CD4-positive, alpha-beta T cell treated with Interleukin-17A for 4 hours (primary cell): ENCODE measurements around the gene SUPT7L.
"Not testable (repeated sequence)": the region's sequence is repeated elsewhere in the genome, so short reads cannot be mapped to it uniquely, and the experiment has no call there.

Source experiments
- DNase-seq: peaks from one replicate; pipeline ENCODE4 v3.0.0-alpha.2; 2020; ENCODE audit warnings: mixed read lengths

Gene SUPT7L

DNA sequence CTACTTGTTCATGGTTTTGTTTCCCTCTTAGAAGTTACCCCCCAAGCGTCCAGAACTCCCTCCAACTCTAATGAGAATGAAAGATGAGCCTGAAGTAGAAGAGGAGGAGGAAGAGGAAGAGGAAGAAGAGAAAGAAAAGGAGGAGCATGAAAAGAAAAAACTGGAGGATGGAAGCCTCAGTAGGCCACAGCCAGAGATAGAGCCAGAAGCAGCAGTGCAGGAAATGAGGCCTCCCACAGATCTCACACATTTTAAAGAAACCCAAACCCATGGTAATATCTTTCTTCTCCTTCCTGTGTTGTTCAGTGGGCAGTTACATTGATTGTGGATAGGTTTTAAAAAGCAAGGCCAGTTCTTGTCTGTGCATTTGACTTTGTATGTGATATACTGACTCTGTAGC is 21.6 kb upstream of the SUPT7L start:
- not testable (repeated sequence) for DNase-seq

DNA sequence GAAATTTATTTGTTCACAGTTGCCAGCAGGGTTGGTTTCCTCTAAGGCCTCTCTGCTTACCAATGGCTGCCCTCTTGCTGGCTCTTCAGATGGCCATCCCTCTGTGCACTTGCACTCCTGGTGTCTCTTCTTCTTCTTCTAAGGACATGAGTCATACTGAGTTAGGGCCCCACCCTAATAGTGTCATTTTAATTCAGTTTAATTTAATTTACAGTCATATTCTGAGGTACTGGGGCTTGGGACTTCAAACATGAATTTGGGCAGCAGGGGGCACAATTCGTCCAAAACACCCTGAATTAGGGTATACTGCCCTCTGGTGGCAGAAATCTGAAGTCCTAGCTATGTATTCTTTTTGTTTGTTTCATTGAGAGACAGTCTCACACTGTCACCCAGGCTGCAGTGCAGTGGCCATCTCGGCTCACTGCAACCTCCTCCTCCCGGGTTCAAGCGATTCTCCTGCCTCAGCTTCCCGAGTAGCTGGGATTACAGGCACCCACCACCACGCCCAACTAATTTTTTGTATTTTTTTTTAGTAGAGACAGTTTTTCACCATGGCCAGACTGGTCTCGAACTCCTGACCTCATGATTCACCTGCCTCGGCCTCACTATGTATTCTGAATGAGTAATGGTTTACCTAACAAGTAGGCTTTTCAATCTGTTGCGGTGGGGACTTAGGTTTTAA is 20.1 kb upstream of the SUPT7L start:
- DNase-seq, result peak; percentile 92

DNA sequence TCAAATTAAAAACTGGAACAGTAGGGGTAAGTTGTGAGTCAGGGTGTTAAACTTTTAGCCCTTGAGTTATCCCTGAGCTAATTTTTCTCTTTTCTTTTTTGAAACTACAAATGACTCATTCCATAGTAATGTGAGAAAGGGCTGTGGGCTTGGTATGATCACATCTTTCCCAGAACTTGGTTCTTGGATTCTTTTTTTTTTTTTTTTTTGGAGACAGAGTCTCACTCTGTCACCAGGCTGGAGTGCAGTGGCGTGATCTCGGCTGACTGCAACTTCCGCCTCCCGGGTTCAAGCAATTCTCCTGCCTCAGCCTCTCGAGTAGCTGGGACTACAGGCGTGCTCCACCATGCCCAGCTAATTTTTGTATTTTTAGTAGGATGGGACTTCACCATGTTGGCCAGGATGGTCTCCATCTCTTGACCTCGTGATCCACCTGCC is 18.9 kb upstream of the SUPT7L start:
- DNase-seq, result not testable (repeated sequence)

DNA sequence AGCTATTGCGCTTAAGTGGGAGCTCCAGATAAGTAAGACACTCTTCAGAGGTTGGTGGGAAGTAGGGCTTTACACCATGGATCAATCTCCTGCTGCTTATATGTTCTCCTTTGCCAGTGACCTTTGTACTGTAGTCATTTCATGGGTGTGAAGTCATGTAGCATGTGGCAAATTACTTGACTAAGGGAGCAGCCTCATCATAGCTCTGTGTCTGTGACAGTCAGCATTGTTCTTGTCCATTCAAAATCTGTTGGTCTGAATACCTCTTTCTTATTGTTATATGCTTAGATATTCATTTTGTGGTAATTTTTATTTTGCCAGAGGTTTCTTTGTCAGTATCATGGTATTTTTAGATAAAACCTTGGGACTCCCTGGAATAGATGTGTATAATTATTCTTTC is 18.4 kb upstream of the SUPT7L start:
- no peak for DNase-seq

DNA sequence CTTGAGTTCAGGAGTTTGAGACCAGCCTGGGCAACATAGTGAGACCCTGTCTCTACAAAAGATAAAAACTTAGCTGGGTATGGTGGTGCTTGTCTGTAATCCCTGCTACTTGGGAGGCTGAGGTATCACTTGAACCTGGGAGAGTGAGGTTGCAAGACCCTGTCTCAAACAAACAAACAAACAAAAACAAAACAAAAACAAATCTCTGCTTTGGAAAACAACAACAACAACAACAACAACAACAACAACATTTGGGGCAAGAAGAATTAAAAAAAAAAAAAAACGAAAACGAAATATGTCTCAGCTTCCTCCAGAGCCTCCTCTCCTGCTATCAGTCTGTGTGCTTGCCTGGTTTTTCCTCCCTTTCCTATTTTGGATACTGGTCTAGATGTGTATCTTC is 17.2 kb upstream of the SUPT7L start:
- no peak for DNase-seq

DNA sequence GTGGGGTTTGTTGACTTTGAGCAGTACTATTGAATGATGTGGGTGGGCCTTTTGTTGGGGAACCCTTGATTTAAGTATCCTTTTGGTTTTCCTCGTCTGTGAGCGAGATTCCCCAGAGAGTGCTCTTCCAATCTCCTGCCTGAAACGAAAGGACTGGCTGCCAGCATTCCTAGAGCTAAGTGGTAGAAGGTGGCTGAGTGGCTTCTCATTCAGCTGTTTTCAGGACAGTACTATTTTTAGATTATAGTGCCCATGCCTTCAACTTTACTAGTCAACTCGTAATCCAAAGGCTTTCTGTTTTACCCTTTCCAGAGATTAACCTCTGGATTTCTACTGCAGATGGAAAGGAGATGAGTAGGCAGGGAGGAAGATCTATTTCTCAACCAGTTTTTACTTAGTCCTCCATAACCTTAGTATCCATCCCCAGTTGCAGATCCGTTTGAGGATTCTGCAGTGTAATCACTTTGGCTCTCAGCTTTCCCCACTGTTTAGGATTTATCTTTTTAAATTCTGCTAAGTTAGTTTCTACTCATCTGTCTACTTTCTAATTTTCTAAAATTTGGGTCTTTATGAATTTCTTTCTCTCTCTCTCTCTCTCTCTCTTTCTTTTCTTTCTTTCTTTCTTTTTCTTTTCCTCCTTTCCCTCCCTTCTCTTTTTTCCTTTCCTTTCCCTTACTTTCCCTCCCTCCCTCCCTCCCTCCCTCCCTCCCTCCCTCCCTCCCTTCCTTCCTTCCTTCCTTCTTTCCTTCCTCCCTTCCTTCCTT is 9.5 kb upstream of the SUPT7L start:
- DNase-seq, result no peak

DNA sequence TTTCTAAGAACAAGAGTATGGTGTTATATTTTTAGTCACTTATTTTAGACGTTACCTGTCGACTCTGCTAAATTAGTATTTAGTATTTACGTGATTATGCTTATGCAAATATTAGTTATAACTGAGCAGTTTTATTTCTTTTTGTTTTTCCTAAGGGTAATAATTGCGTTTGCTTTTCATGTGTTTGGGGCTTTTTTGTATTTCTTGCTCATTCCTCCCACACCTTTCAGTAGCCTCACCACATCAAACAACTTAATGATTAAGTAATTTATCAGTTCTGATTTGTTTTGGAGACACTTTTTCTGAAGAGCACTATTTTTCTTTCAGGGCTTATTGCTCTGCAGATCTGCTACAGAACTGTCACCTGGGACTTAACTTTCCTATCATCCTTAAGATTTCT is 7.8 kb upstream of the SUPT7L start:
- no peak for DNase-seq

DNA sequence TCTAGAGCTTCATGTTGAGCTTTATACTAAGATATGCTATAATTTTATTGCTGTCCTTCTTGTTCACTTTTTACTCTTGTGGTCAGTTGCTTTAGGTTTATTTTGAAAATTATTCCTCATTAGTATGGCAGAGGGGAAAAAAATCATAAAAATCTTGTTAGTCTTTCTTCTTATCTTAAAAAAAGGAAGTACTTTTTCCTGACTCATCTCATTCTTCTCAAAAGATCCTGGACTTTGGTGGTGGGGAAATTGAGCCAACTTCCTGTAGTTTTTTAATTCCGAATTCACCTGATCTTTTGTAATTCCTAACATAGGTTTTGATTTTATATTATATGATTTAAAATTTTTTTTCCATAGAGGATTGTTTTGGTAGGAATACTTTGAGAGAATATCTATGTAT is 4.0 kb upstream of the SUPT7L start:
- DNase-seq, result no peak

DNA sequence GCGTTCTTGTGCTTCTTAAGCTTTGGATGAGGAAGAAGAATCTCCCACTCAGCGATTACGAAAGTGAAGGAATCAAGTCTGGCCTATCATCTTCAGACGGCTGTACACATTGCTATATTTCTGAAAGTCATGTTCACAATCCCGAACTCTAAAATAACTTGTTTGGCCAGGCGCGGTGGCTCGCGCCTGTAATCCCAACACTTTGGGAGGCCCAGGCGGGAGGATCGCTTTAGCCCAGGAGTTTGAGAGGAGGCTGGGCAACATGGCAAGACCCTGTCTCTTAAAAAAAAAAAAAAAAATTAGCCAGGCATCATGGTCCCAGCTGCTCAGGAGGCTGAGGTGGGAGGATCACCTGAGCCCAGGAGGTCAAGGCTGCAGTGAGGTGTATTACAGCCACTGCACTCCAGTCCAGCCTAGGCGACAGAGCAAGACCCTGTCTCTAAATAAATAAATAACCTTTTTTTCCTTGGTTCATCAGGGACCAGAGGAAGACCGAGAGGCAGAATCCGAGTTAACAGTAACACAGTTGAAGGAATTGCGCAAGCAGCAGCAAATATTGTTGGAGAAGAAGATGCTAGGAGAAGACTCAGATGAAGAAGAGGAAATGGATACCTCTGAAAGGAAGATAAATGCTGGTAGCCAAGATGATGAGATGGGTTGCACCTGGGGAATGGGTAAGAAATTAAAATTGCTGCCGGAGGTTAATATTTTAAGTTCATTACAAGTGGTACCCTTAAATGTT is 1.4 kb upstream of the SUPT7L start:
- no peak for DNase-seq

DNA sequence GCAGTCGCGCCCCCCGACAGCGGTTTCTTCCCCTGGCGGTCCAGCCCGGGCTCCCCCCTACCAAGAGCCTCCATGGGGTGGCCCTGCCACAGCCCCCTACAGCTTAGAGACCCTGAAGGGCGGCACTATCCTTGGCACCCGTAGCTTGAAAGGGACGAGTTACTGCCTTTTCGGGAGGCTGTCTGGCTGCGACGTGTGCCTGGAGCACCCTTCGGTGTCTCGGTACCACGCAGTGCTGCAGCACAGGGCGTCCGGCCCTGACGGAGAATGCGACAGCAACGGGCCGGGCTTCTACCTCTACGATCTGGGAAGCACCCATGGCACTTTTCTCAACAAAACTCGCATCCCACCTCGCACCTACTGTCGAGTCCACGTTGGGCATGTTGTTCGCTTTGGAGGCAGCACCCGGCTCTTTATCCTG is 750 bp upstream of the SUPT7L start:
- DNase-seq, result no peak

DNA sequence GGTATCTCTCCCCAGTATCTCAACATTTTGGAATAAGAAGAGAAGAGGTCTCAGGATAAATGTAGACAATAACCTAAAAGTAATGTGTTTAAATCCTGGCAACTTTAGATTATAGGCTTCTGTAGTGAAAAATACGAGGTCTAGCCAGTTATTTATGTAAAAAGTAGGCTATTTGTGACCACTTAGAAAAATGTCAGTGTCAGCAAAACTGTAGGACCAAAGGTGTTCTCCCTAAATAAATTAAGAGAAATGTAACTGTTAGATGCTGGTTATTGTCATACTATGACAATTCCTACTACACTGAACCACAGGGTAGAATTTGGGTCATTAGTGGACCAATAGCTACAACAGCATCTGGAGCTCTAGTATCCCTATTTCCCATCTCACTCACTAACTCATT is 2.0 kb downstream of the SUPT7L start:
- no peak for DNase-seq

DNA sequence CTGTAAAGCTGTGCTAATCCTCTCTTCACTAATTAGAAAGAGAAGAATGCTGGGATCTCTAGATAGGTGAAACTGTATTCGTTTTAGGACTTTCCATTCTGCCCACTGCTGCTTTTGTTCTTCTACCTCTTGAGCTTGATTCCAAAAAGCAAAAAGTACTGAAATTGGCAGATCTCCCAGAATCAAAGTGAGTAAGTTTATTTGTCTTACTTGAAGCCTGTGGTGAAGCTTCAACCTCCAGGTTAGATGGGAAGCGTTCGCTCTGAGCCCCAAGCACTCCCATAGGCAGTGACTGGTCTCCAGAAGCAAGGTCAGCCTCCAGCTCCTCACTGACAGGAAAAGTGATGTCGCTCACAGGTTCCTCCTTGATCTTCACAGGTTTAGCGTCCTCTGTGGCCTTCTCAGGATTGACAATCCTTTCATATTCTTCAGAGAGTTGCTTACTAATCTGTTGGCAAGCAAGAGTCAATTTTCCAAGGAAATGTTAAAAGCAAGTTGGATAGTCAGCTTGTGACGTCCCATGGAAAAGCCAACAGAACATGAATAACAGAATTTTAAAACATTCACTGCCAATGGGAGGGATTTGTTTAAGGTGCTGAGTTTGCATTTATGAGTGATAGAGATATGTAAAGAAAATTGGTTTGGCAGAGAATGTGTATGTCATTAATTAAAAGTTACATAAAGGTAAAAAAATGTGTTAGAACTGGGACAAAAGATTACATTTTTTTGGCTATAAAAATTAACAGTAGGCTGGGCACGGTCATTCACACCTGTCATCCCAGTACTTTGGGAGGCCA is 8.1 kb downstream of the SUPT7L start:
- DNase-seq, result no peak

DNA sequence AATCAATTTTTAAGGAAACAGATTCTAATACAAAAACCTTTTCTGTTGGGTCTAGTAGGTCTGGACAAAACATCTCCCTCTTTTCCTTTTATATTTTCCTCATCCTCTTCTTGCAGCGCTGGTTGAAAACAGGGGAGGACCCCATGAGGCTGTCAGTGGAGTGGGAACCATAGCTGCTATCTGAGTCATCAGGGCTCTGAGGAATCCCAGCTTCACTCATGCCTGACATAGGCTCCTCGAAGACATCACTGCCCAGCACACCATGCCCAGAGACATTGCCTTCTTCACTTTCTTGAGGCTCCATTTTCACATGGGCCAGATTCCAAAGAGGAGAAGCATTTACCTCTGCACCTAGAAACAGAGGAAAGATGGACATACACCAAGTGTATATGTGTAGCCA is 10.0 kb downstream of the SUPT7L start:
- DNase-seq, result no peak

DNA sequence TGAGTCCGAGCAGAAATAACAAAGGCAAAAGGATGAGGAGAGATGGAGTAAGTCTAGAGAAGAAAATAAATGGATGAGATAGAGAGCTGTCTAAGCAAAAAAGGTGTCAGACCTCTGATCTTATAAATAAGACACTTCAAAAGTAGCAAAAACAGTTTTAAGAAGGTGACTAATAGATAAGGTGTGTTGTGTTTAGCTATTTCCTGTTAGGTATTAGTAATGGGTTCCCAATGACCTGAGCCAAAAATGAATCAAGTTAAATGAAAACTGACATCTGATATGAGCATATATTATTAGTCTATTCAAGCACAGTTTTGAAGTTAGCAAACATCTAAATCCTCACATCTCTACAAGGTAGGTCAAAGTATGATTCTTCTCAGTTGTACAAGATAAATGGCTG is 10.6 kb downstream of the SUPT7L start:
- DNase-seq, result no peak

DNA sequence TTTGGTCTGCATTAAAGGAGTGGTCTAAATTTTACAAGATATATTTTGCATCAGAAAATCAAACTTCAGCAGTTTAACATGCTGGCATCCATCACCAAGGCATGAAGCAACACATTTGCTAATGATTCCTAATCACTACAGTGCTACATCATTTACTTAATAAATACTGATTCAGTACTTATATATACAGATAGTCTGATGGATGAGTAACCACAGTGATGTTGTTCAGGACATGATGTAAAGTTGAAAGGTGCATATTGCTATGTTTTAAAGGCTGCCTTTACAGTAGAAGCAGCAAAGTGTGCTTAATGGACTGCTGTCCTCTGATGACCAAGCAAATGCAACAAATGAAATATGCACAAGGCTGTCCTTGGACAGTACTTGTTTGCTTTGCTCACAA is 11.1 kb downstream of the SUPT7L start:
- no peak for DNase-seq

DNA sequence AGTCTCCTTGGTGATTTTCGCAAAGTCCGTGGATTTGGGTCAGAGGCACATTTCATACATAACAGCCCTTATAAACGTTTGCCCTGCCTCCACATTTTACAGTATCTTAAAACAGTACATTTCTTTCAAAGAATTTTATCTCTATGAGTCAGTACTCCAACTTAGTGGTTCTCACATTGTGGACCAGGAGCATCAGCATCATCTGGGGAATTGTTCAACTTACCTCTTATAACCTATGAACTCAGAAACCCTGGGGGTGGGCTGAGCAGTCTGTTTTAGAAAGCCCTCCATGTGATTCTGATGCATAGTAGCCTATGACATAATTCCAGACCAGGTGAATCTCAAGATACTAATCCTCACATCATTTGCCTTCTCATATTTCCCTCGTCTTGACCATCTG is 12.4 kb downstream of the SUPT7L start:
- no peak for DNase-seq

DNA sequence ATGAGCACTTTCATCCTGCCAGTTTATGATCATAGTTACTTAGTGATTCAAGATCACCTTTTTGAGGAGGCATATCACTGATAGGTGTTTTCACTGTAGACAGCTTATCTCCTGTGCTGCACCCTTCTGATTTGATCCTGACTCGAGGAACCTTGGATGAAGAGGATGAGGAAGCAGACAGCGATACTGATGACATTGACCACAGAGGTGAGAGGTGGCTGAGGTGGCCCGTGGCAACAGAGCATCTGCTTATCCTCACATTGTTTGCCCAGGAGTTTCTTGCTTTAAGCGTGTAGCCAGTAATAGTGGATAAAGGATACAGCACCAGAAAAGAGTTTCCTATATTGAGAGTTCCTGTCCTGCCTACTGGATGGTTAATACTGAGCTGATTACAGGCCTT is 15.7 kb downstream of the SUPT7L start:
- DNase-seq, result no peak

DNA sequence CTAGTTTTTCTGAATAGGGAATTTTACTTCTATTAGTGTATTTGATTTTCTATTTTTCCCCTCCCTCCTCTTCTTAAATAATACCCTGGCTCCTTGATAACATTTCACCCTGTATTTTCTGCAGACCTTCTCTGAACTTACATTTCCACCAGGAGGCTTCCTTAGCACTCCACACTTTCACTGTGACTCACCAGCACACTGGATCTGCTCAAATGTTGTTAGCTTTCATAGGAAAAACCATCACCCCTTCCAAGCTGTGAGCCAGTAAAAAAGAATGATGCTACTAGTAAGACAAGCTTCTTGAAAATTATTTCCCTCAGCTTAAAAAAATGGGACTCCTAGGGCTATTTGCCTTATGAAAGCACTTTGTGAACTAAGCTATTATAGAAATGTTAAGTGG is 16.1 kb downstream of the SUPT7L start:
- no peak for DNase-seq

DNA sequence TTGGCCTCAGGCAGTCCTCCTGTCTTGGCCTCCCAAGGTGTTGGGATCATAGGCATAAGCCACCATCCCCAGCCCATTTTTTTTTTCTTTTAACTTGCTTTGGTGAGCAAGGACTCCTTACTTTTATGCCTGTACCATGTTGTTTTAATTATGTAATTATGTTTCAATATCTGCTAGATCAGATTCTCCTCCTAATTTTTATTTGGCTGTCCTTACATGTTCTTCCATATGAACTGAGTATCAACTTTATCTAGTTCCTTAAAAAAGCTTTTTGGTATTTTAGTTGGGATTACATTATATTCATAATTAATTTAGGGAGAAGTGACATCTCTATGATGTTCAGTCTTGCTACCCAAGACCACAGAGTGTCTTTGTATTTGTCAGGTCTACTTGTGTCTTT is 18.2 kb downstream of the SUPT7L start:
- no peak for DNase-seq

DNA sequence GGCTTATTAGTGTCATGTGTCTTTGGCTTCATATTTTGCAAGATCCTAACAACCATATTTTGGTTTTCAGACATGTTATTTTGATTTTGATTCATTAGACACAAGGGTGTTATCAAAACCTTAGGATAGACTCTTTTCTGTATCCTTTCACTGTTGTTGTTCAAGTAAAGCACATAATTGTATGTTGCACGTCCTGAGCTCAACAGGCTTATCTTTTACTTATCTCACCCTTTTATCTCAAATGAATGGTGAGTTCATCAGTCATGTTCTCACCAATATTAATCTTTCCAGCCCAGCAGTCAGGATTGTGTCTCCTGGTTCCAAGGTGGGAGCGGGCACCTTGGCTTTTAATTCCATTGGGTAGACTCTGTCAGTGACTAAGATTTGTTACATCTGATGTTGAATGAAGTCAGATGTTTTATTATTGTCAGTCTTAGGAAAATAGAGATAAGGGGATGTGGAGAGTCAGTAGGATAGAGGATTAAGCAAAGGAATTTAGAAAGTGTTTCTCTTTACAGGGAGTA is 22.6 kb downstream of the SUPT7L start:
- no peak for DNase-seq

DNA sequence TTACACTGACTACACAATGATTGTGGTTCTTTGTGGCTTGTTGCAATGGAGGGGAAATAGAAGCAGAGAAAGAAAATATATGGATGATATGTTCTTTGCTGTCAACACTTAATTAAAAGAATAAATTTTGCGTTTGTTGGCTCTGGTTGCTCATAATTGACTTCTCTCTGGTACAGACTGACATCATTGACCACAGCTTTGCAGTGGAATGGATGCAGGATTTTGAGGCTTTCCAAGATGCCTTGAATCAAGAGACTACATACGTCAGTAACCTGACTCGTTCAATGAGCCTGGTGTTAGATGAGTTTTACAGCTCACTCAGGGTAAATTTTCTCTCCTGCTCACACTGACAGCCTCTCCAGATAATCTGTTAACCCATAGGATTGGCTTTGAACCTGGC is 24.7 kb downstream of the SUPT7L start:
- no peak for DNase-seq

DNA sequence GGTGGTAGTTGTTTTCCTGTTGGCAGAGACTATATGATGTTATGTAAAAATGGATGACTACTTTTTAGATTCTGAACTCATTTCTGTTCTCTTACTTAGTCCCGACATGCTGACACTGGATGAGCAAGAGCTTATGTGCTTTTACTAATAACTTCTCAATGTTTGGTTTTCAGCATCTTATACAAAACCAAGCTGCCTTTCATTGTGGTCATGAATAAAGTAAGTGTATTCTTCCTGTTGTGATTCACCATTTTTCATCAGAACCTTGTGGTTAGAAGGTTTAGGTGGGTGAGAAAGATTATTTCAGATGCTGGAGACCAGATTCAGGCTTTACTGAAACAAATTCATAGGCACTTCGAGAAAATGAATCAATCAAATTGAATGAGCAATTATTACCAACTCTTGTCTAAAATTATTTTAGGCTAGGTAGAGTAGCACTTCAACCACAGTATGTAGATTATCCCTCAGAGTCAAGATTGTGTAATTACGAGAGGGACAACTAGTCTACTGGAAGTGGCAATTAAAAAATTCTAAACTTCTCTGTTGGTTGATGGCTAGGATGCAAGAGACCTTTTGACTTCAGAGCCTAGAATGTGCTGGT is 25.3 kb downstream of the SUPT7L start:
- DNase-seq, result no peak
